Prostate gland (tissue), 2 donors: ENCODE data around the gene GPR61. TPM values are rescaled to one million over a fixed set of nuclear protein-coding genes. Genes with fewer than 3 reads are reported as not detected.

Experiments
- DNase-seq: peaks from one replicate; pipeline ENCODE4 v3.0.0-alpha.2; 2019; ENCODE audit warnings: low spot score
- H3K27ac ChIP-seq, 2 donors: fragments of 200-600 bp; sonication (generic); 2 replicates each; pipeline ENCODE4 v1.5.1; 2017 to 2019
- H3K27me3 ChIP-seq: fragments of 200-600 bp; sonication (generic); replicated peaks from 2 replicates; pipeline ENCODE4 v1.5.1; 2019; ENCODE audit not compliant: insufficient read depth
- H3K36me3 ChIP-seq, 2 donors: fragments of 200-600 bp; sonication (generic); 1 replicate in 1 of 2; 2 replicates in 1 of 2; pipeline versions ENCODE4 v1.5.1 to v1.8.1; 2017 to 2019
- H3K4me1 ChIP-seq: fragments of 200-600 bp; sonication (generic); replicated peaks from 2 replicates; pipeline ENCODE4 v1.5.1; 2019
- H3K4me3 ChIP-seq, 2 donors: fragments of 200-600 bp; sonication (generic); 2 replicates each; pipeline ENCODE4 v1.5.1; 2017 to 2019
- H3K9me3 ChIP-seq: fragments of 200-600 bp; sonication (generic); 2 replicates; pipeline ENCODE4 v1.5.1; 2017
- CTCF ChIP-seq, 4 experiments: fragments of 200-600 bp in 2 of 4; fragments of 450-650 bp in 2 of 4; sonication (generic) in 2 of 4; IDR thresholded peaks; 1 replicate in 3 of 4; 2 replicates in 1 of 4; pipeline ENCODE4 v1.5.1; 2016 to 2019; ENCODE audit warnings: antibody characterized with exemption in 4 of 4, mild to moderate bottlenecking in 2 of 4, moderate library complexity in 2 of 4
- POLR2A ChIP-seq: fragments of 450-650 bp; IDR thresholded peaks from one replicate; pipeline ENCODE4 v1.6.1; 2016; ENCODE audit warnings: antibody characterized with exemption, mild to moderate bottlenecking
- POLR2AphosphoS5 ChIP-seq: sonication (generic); formaldehyde crosslinking; IDR thresholded peaks from one replicate; pipeline ENCODE4 v1.6.1; 2017; ENCODE audit warnings: antibody characterized with exemption
- WGBS: methylation state at CpG from one replicate; pipeline ENCODE4 v1.1.5; 2018; 5-methylcytosine and 5-hydroxymethylcytosine counted together
- intact Hi-C: fragments of 100-400 bp; cut with DNase I; formaldehyde crosslinking; loops from one replicate; pipeline ENCODE4 v1.14.2; 2022
- total RNA-seq, 2 donors: library from RNA; depleted of rRNA; stranded (reverse); fragments of >200 nt; gene quantifications; one replicate each; pipeline ENCODE4 v1.1.0, GENCODE V29; 2016

The GPR61 gene
- 1 to 10 TPM in 1 of 2 donors, not detected in 1; 1.2 TPM for total RNA-seq

- TF ChIP-seq POLR2AphosphoS5 (no peak), CTCF (IDR thresholded peaks at IDR 0.05) (no peak), POLR2A (no peak)
- Histone ChIP-seq H3K4me3 (no peak within 1 kb of the TSS), H3K9me3 (no peaks in the 10 kb centered on the region), H3K36me3 (no peaks in the 10 kb centered on the region), H3K4me1 (no peaks in the 10 kb centered on the region), H3K27ac (no peak within 1 kb of the TSS), H3K27me3 (no peaks in the 10 kb centered on the region)
- no peak for DNase-seq
- intact Hi-C loops: loop anchor here (10.0 kb wide), 1 partner anchor 115 kb away; the partner anchor contains the start of gene PSMA5
- WGBS: 48% methylated on average over 7 of the region's 7 CpGs
Measured at GRCh38 chr1:109539676-109540075, at the start of gene GPR61. GPR61 (plus strand) TSS chr1:109539872; CDS start chr1:109543023, 3,151 bp downstream.

GRCh38 chr1:109490029-109490933, 49.4 kb upstream of the GPR61 start:
- Histone ChIP-seq H3K27me3 (no peaks in the 10 kb centered on the region), H3K36me3 (no peaks in the 10 kb centered on the region), H3K4me1 (peaks cover 8% of the 10 kb centered on the region), H3K4me3 (no peak overlapping the region), H3K27ac (no peak overlapping the region), H3K9me3 (no peaks in the 10 kb centered on the region)
- TF ChIP-seq CTCF (IDR thresholded peaks at IDR 0.05): peak; percentile 45 to 82 (median 70)
- peak; percentile 32 for TF ChIP-seq POLR2AphosphoS5
- no peak for TF ChIP-seq POLR2A
- DNase-seq: peak; percentile 54
- 77% methylated on average over 6 of the region's 11 CpGs for WGBS
- intact Hi-C loops: no loop called here

GRCh38 chr1:109490934-109491302, 48.8 kb upstream of the GPR61 start:
- Histone ChIP-seq H3K4me3 (no peak overlapping the region), H3K27ac (no peak overlapping the region), H3K27me3 (no peaks in the 10 kb centered on the region), H3K36me3 (no peaks in the 10 kb centered on the region), H3K9me3 (no peaks in the 10 kb centered on the region), H3K4me1 (peaks cover 8% of the 10 kb centered on the region)
- 89% methylated on average over 11 of the region's 11 CpGs for WGBS
- DNase-seq: no peak
- intact Hi-C loops: no loop called here
- no peak for TF ChIP-seq POLR2AphosphoS5
- TF ChIP-seq POLR2A: no peak
- no peak for TF ChIP-seq CTCF (IDR thresholded peaks at IDR 0.05)

- no peak overlapping the region for H3K4me3 ChIP-seq
- no peak overlapping the region for H3K27ac ChIP-seq
- TF ChIP-seq POLR2A: no peak
- no peak for TF ChIP-seq POLR2AphosphoS5
- no peak for TF ChIP-seq CTCF (IDR thresholded peaks at IDR 0.05)
- DNase-seq: no peak
- intact Hi-C loops: no loop called here
- no peaks in the 10 kb centered on the region for H3K36me3 ChIP-seq
- H3K27me3 ChIP-seq: no peaks in the 10 kb centered on the region
- peaks cover 8% of the 10 kb centered on the region for H3K4me1 ChIP-seq
- no peaks in the 10 kb centered on the region for H3K9me3 ChIP-seq
- 93% methylated on average over 8 of the region's 8 CpGs for WGBS
Measured at GRCh38 chr1:109491372-109491771, 48.3 kb upstream of the GPR61 start.

GRCh38 chr1:109492779-109493178, 46.9 kb upstream of the GPR61 start:
- no peak for DNase-seq
- Histone ChIP-seq H3K4me3 (no peak overlapping the region), H3K9me3 (no peaks in the 10 kb centered on the region), H3K36me3 (no peaks in the 10 kb centered on the region), H3K4me1 (peaks cover 8% of the 10 kb centered on the region), H3K27me3 (no peaks in the 10 kb centered on the region), H3K27ac (no peak overlapping the region)
- intact Hi-C loops: no loop called here
- TF ChIP-seq POLR2AphosphoS5 (no peak), POLR2A (no peak), CTCF (IDR thresholded peaks at IDR 0.05) (no peak)
- WGBS: 75% methylated on average over 4 of the region's 4 CpGs
